OCI-LY7 (cell line): ENCODE data around the gene NMRAL1. TPM values are rescaled to one million over a fixed set of nuclear protein-coding genes. Genes with fewer than 3 reads are reported as not detected.

Experiments used
- BruUV-seq: library from RNA; stranded (reverse); fragments of 400-500 nt; replicated peaks from 2 replicates; lab custom pipeline; 2021; lab: Mats Ljungman, UMichigan
- CTCF ChIA-PET: fragments of 300-600 bp; sonication (Branson Sonifier 250); formaldehyde crosslinking; loops from one replicate; lab custom pipeline; 2022; ENCODE audit warnings: antibody characterized with exemption; ENCODE audit not compliant: unreplicated experiment; lab: Charles Lee
- POLR2A ChIA-PET: fragments of 300-600 bp; sonication (Branson Sonifier 250); formaldehyde crosslinking; loops from one replicate; lab custom pipeline; 2022; ENCODE audit warnings: antibody characterized with exemption; lab: Charles Lee
- DNase-seq: peaks from one replicate; pipeline ENCODE4 v3.0.0-alpha.2; 2015; ENCODE audit warnings: low spot score
- H2AFZ ChIP-seq: fragments of 200-600 bp; sonication (generic), shearing (Covaris generic); 2 replicates; pipeline ENCODE4 v1.6.1; 2014; ENCODE audit warnings: mild to moderate bottlenecking, antibody characterized with exemption, low read length, moderate library complexity
- H3K27ac ChIP-seq: fragments of 200-600 bp; sonication (generic); 2 replicates; pipeline ENCODE4 v1.5.1; 2014; ENCODE audit warnings: mixed run types, low read depth, mild to moderate bottlenecking, moderate library complexity, low read length, inconsistent platforms; ENCODE audit not compliant: poor library complexity, severe bottlenecking
- H3K36me3 ChIP-seq: fragments of 200-600 bp; sonication (generic); 2 replicates; pipeline ENCODE4 v1.6.1; 2014; ENCODE audit warnings: mild to moderate bottlenecking, antibody characterized with exemption, low read length, moderate library complexity, mixed read lengths; ENCODE audit not compliant: insufficient read depth
- H3K4me1 ChIP-seq: fragments of 200-600 bp; sonication (generic); 2 replicates; pipeline ENCODE4 v1.5.1; 2014; ENCODE audit warnings: mild to moderate bottlenecking, low read length; ENCODE audit not compliant: insufficient read depth, poor library complexity, severe bottlenecking
- H3K4me2 ChIP-seq: fragments of 200-600 bp; sonication (generic); 2 replicates; pipeline ENCODE4 v1.6.1; 2014; ENCODE audit warnings: mild to moderate bottlenecking, low read length
- H3K4me3 ChIP-seq: fragments of 200-600 bp; sonication (generic); 2 replicates; pipeline ENCODE4 v1.5.1; 2014; ENCODE audit warnings: mild to moderate bottlenecking, low read depth, low read length; ENCODE audit not compliant: poor library complexity, severe bottlenecking
- H3K79me2 ChIP-seq: fragments of 200-600 bp; sonication (generic); 2 replicates; pipeline ENCODE4 v1.6.1; 2016; ENCODE audit warnings: low read depth, mild to moderate bottlenecking, low read length, moderate library complexity, mixed read lengths; ENCODE audit not compliant: insufficient read depth
- H3K9me2 ChIP-seq: fragments of 200-600 bp; sonication (generic); 2 replicates; pipeline ENCODE4 v1.6.1; 2016; ENCODE audit warnings: mild to moderate bottlenecking, low read length, mixed read lengths; ENCODE audit not compliant: insufficient read depth
- H3K9me3 ChIP-seq: fragments of 200-600 bp; sonication (generic); 2 replicates; pipeline ENCODE4 v1.6.1; 2014; ENCODE audit warnings: mild to moderate bottlenecking, mixed run types, low read length, mixed read lengths
- H4K20me1 ChIP-seq: fragments of 200-600 bp; sonication (generic); 2 replicates; pipeline ENCODE4 v1.6.1; 2014; ENCODE audit warnings: mild to moderate bottlenecking, antibody characterized with exemption, low read length, moderate library complexity, mixed read lengths; ENCODE audit not compliant: insufficient read depth
- EZH2phosphoT487 ChIP-seq: fragments of 200-600 bp; sonication (generic); IDR thresholded peaks from 2 replicates; pipeline ENCODE4 v1.6.1; 2018; ENCODE audit warnings: low read depth, borderline replicate concordance, mild to moderate bottlenecking, mixed run types, antibody characterized with exemption, low read length, moderate library complexity, mixed read lengths
- intact Hi-C: fragments of 100-400 bp; cut with micrococcal nuclease; formaldehyde crosslinking; loops from one replicate; pipeline ENCODE4 v1.10.0; 2022; ENCODE audit not compliant: unreplicated experiment
- total RNA-seq, 2 experiments: library from RNA; depleted of rRNA in 1 of 2; stranded (reverse); fragments of >200 nt in 1 of 2; shearing (Covaris generic) in 1 of 2; gene quantifications; 2 replicates each; pipeline ENCODE4 v1.2.3, GENCODE V29; 2014 to 2022
- TF ChIP-seq, protein P1 (sequence below): fragments of 200-600 bp; sonication (generic); conservative IDR thresholded peaks from 2 replicates; pipeline ENCODE4 v1.5.1; 2014; ENCODE audit warnings: mild to moderate bottlenecking, antibody characterized with exemption, low read length, moderate library complexity, mixed read lengths

The NMRAL1 gene
- total RNA-seq, 2 experiments from 2014 or later = 92.8 to 139 TPM

DNA sequence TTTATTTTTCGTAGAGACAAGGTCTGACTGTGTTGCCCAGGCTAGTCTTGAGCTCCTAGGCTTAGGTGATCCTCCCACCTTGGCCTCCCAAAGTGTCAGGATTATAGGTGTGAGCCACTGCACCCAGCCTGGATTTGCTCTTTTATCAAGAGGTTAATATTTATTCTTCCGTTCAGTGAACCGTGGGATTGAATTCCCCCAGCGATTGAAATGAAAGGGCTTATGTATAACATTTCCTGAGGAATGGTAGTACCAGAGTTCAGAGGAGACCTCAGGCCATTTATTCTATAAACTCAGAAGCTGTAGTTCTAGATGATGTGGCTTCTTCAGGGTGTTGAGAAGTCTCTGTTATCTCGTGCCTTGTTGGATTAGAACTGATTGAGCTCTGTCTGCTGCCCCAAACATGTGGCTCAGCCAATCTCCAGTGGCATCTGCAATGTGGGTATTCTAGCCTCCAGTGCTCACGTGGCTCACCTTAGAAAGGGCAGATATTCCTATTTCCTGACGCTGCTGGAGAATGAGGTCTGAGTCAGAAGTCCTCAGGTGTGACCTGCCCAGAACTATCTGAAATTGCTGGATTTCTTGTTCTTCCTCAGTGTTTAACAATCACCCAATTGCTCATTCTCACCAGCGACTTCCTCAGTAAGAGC, 24.2 kb upstream of the NMRAL1 start:
- Histone ChIP-seq H3K4me1 (peaks cover 6% of the 10 kb centered on the region), H3K79me2 (peaks cover 4% of the 10 kb centered on the region; the same call in 1 of the 2 replicates)

DNA sequence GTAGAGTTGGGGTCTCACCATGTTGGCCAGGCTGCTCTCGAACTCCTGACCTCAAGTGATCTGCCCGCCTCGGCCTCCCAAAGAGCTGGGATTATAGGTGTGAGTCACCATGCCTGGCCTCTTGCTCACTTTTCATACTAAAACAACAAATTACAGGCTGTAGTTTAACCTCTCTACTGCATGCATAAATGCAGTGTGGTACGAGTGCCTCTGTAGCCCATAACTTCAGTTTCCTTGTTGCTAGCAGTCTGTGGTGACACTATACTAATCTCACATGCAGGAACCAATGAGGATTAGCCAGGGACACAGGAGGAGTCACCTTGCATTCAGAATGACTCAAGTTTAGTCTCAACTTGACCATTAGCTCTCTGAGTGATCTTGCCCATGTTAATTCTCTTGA, 21.9 kb upstream of the NMRAL1 start:
- Histone ChIP-seq H3K36me3 (peaks cover 34% of the 10 kb centered on the region; the same call in 1 of the 2 replicates), H4K20me1 (no peaks in the 10 kb centered on the region), H3K27ac (no peak overlapping the region), H3K9me3 (no peaks in the 10 kb centered on the region), H3K9me2 (no peaks in the 10 kb centered on the region), H3K4me1 (no peaks in the 10 kb centered on the region), H3K4me3 (no peak overlapping the region), H2AFZ (no peak overlapping the region), H3K79me2 (no peaks in the 10 kb centered on the region; the same call in 1 of the 2 replicates), H3K4me2 (no peak overlapping the region)
- BruUV-seq = no TSS peak
- TF ChIP-seq, protein P1, sequence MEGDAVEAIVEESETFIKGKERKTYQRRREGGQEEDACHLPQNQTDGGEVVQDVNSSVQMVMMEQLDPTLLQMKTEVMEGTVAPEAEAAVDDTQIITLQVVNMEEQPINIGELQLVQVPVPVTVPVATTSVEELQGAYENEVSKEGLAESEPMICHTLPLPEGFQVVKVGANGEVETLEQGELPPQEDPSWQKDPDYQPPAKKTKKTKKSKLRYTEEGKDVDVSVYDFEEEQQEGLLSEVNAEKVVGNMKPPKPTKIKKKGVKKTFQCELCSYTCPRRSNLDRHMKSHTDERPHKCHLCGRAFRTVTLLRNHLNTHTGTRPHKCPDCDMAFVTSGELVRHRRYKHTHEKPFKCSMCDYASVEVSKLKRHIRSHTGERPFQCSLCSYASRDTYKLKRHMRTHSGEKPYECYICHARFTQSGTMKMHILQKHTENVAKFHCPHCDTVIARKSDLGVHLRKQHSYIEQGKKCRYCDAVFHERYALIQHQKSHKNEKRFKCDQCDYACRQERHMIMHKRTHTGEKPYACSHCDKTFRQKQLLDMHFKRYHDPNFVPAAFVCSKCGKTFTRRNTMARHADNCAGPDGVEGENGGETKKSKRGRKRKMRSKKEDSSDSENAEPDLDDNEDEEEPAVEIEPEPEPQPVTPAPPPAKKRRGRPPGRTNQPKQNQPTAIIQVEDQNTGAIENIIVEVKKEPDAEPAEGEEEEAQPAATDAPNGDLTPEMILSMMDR = no peak
- no peak for TF ChIP-seq EZH2phosphoT487
- DNase-seq = no peak
- intact Hi-C loops = no loop called here
- ChIA-PET POLR2A (no interaction called here), CTCF (no interaction called here)

More for the DNA sequence above, 24.2 kb upstream of the NMRAL1 start:
- DNase-seq = no peak
- POLR2A ChIA-PET = interaction anchor here (0.9 kb wide), 1 partner anchor 8 kb away, joined by 3 read pairs; no protein-coding TSS in a partner anchor
- no peaks in the 10 kb centered on the region for H3K9me3 ChIP-seq
- H4K20me1 ChIP-seq = no peaks in the 10 kb centered on the region
- no peak overlapping the region for H3K4me2 ChIP-seq
- intact Hi-C loops = no loop called here
- H3K27ac ChIP-seq = no peak overlapping the region
- H3K9me2 ChIP-seq = no peaks in the 10 kb centered on the region
- H3K4me3 ChIP-seq = no peak overlapping the region
- CTCF ChIA-PET = no interaction called here
- H2AFZ ChIP-seq = no peak overlapping the region
- no TSS peak for BruUV-seq
- H3K36me3 ChIP-seq = peaks cover 26% of the 10 kb centered on the region; the same call in 1 of the 2 replicates
- TF ChIP-seq, protein P1 = no peak
- TF ChIP-seq EZH2phosphoT487 = no peak

DNA sequence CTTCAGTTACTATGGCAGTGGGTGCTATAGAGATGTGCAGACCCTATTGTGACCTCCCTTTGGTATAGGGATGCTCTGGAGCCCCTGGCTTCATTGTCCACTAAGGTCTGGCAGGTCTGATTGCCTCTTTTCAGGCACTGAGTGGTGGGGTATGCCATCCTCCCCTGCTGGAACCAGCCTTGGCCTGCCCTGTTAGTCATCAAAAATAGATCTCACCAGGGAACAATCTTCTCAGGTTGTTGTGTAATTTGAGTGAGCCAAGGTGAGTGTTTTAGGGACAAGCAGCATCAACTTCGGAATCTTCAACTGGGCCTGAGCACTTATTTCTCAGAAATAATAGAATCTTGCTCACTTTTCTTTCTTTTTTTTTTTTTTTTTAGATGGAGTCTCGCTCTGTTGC, 21.3 kb upstream of the NMRAL1 start:
- intact Hi-C loops = no loop called here
- no TSS peak for BruUV-seq
- Histone ChIP-seq H3K4me1 (no peaks in the 10 kb centered on the region), H3K4me3 (no peak overlapping the region), H3K27ac (no peak overlapping the region), H4K20me1 (no peaks in the 10 kb centered on the region), H2AFZ (no peak overlapping the region), H3K79me2 (no peaks in the 10 kb centered on the region; the same call in 1 of the 2 replicates), H3K36me3 (peaks cover 39% of the 10 kb centered on the region; the same call in 1 of the 2 replicates), H3K9me3 (no peaks in the 10 kb centered on the region), H3K9me2 (no peaks in the 10 kb centered on the region), H3K4me2 (no peak overlapping the region)
- ChIA-PET CTCF (no interaction called here), POLR2A (no interaction called here)
- no peak for TF ChIP-seq EZH2phosphoT487
- TF ChIP-seq, protein P1 = no peak
- DNase-seq = no peak
